IPS-20b (cell line): ENCODE data around the gene LGALS7B.
"Not testable (repeated sequence)": the region's sequence is repeated elsewhere in the genome, so short reads cannot be mapped to it uniquely, and the experiment has no call there.

Experiments
- H3K27ac ChIP-seq: one replicate; pipeline ENCODE4 v1.5.1; 2013; ENCODE audit warnings: low read length
- H3K27me3 ChIP-seq: 2 replicates; pipeline ENCODE4 v1.6.1; 2013; ENCODE audit warnings: mild to moderate bottlenecking, low read length, inconsistent platforms; ENCODE audit not compliant: insufficient read depth
- H3K36me3 ChIP-seq: 2 replicates; pipeline ENCODE4 v1.6.1; 2013; ENCODE audit warnings: low read depth, mild to moderate bottlenecking, inconsistent platforms, low read length, moderate library complexity; ENCODE audit not compliant: insufficient read depth
- H3K4me1 ChIP-seq: 2 replicates; pipeline ENCODE4 v1.6.1; 2013; ENCODE audit warnings: mild to moderate bottlenecking, control low read depth, inconsistent platforms, low read length, moderate library complexity; ENCODE audit not compliant: insufficient read depth
- H3K4me3 ChIP-seq: 2 replicates; pipeline ENCODE4 v1.5.1; 2013; ENCODE audit warnings: mild to moderate bottlenecking, low read length, inconsistent platforms
- H3K9ac ChIP-seq: 2 replicates; pipeline ENCODE4 v1.6.1; 2013; ENCODE audit warnings: low read depth, mild to moderate bottlenecking, inconsistent platforms, low read length, moderate library complexity
- H3K9me3 ChIP-seq: 2 replicates; pipeline ENCODE4 v1.6.1; 2013; ENCODE audit warnings: mild to moderate bottlenecking, low read depth, low read length, inconsistent platforms; ENCODE audit not compliant: insufficient read depth

The LGALS7B gene

DNA sequence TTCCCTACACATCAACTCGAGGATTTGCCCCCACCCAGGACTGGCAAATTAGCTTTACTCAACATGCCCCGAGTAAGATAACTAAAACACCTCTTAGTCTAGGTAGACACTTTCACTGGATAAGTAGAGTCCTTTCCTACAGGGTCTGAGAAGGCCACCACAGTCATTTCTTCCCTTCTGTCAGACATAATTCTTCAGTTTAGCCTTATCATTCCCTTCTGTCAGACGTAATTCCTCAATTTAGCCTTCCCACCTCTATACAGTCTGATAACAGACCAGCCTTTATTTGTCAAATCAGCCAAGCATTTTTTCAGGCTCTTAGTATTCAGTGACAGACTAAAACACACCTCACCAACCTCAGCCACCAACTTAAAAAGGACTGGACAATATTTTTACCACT lies 35.2 kb upstream of the LGALS7B start:
- not testable (repeated sequence) for H3K27me3 ChIP-seq, H3K9ac ChIP-seq, H3K4me3 ChIP-seq, H3K4me1 ChIP-seq, H3K27ac ChIP-seq, H3K9me3 ChIP-seq, H3K36me3 ChIP-seq

DNA sequence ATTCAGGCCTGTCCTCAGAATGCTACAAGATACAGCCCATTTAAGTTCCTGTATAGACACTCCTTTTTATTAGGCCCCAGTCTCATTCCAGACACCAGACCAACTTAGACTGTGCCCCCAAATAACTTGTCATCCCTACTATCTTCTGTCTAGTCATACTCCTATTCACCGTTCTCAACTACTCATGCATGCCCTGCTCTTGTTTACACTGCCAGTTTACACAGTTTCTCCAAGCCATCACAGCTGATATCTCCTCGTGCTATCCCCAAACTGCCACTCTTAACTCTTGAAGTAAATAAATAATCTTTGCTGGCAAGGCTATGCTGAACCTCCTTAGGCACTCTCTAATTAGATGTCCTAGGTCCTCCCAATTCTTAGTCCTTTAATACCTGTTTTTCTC lies 34.8 kb upstream of the LGALS7B start:
- H3K36me3 ChIP-seq, H3K4me1 ChIP-seq, H3K9ac ChIP-seq, H3K27me3 ChIP-seq, H3K9me3 ChIP-seq, H3K27ac ChIP-seq, H3K4me3 ChIP-seq: not testable (repeated sequence)

DNA sequence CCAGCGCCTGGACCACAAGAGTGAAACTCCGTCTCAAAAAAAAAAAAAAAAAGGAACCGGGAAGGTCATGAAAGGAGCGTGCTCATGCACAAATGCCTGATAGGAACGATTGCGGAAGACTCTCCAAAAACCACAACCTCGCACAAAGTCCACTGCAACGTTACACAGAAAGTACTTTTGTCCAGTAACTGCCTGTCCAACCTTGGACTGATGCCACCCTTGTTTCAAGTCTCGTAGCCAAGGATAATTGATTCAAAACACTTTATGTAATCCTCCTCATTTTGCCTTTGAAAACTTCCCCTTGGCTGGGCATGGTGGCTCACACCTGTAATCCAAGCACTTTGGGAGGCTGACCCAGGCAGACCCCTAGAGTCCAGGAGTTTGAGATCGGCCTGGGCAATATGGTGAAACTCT lies 29.4 kb upstream of the LGALS7B start:
- Histone ChIP-seq H3K4me3 (no peak overlapping the region), H3K27ac (no peak overlapping the region), H3K4me1 (no peaks in the 10 kb centered on the region), H3K9me3 (no peaks in the 10 kb centered on the region), H3K27me3 (no peaks in the 10 kb centered on the region), H3K36me3 (no peaks in the 10 kb centered on the region), H3K9ac (no peak overlapping the region)

DNA sequence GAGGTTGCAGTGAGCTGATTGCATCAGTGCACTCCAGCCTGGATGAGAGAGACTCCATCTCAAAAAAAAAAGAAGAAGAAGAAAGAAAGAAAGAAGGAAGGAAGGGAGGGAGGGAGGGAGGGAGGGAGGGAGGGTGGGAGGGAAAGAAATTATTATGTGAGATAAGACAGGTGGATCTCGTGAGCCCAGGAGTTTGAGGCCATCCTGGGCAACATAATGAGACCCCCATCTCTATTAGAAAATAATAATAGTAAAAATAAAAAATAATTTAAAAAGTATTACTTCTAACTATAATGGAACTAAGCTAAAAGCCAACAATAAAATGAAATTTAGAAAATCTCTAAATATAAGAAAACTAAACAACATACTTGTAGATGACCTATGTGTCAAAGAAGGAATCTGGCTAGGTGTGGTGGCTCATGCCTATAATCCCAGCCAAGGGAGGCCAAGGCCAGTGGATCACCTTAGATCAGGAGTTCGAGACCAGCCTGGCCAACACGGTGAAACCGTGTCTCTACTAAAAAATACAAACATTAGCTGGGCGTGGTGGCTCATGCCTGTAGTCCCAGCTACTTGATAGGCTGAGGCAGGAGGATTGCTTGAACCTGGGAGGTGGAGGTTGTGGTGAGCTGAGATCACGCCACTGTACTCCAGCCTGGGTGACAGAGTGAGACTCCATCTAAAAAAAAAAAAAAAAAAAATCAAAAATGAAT lies 28.0 kb upstream of the LGALS7B start:
- H3K27ac ChIP-seq, H3K9me3 ChIP-seq, H3K27me3 ChIP-seq, H3K9ac ChIP-seq, H3K4me3 ChIP-seq, H3K36me3 ChIP-seq, H3K4me1 ChIP-seq: not testable (repeated sequence)

DNA sequence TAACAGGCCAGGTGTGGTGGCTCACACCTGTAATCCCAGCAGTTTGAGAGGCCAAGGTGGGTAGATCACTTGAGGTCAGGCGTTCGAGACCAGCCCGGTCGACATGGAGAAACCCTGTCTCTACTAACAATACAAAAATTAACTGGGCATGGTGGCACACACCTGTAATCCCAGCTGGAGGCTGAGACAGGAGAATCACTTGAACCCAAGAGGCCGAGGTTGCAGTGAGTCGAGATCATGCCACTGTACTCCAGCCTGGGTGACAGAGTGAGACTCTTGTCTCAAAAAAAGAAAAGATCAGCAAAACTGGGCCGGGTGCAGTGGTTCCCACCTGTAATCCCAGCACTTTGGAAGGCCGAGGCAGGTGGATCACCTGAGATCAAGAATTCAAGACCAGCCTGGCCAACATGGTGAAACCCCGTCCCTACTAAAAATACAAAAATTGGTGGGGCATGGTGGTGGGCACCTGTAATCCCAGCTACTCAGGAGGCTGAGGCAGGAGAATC lies 27.1 kb upstream of the LGALS7B start:
- not testable (repeated sequence) for H3K27ac ChIP-seq, H3K36me3 ChIP-seq, H3K4me3 ChIP-seq, H3K9ac ChIP-seq, H3K4me1 ChIP-seq, H3K9me3 ChIP-seq, H3K27me3 ChIP-seq

DNA sequence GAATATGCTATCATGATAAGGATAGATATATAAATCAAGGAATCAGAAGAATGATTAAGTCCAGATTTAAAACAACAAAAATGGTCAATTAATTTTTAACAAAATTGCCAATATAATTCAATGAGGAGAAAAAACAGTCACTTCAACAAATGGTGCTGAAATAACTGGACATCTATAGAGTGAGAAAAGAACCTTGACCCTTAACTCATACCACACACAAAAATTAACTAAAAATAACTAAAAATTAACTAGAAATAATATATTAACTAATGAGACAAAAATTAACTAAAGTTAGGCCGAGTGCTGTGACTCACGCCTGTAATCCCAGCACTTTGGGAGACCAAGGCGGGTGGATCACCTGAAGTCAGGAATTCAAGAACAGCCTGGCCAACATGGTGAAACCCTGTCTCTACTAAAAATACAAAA lies 25.2 kb upstream of the LGALS7B start:
- Histone ChIP-seq H3K4me3 (no peak overlapping the region), H3K9me3 (no peaks in the 10 kb centered on the region), H3K4me1 (no peaks in the 10 kb centered on the region), H3K27ac (no peak overlapping the region), H3K9ac (no peak overlapping the region), H3K36me3 (no peaks in the 10 kb centered on the region), H3K27me3 (no peaks in the 10 kb centered on the region)

DNA sequence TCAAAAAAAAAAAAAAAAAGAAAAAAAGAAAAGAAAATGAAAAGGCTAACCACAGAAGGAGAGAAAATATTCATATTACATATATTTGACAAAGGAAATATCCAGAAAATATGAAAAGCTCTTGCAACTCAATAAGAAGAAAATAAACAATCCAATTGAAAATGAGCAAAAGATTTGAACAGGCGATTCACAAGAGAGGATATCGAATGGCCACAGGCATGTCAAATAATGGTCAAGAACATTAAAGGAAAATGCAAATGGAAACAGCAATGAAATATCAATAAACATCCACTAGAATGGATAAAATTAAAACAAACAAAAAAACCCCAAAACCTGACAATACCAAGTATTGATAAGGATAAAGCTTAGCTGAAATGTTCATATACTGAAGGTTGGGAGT lies 23.8 kb upstream of the LGALS7B start:
- no peaks in the 10 kb centered on the region for H3K9me3 ChIP-seq
- no peak overlapping the region for H3K27ac ChIP-seq
- no peak overlapping the region for H3K4me3 ChIP-seq
- H3K27me3 ChIP-seq, result peaks cover 5% of the 10 kb centered on the region; the same call in 1 of the 2 replicates
- no peaks in the 10 kb centered on the region for H3K36me3 ChIP-seq
- no peaks in the 10 kb centered on the region for H3K4me1 ChIP-seq
- H3K9ac ChIP-seq, result no peak overlapping the region

DNA sequence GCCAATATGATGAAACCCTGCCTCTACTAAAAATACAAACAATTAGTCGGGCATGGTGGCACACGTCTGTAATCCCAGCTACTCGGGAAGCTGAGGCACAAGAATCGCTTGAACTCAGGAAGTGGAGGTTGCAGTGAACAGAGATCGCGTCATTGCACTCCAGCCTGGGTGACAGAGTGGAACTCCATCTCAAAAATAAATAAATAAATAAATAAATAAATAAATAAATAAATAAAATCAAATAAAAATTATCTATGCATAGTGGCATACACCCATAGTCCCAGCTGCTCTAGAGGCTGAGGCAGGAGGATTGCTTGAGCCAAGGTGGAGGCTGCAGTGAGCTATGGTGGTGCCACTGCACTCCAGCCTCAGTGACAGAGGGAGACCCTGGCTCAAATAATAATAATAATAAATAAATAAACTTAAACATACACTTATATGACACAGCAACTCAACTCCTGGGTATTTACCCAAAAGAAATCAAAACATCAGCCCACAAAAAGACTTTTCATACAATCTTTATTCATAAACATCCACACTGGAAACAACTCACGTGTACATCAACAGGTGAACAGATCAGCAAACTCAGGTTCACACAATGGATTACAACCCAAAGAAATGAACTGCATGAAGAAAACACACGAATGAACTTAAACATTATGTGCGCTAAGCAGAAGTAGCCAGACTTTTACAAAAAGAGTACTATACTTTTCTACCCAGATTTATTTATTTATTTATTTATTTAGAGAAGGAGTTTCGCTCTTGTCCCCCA lies 22.5 kb upstream of the LGALS7B start:
- no peak overlapping the region for H3K4me3 ChIP-seq
- H3K36me3 ChIP-seq, result no peaks in the 10 kb centered on the region
- H3K9me3 ChIP-seq, result no peaks in the 10 kb centered on the region
- H3K27ac ChIP-seq, result no peak overlapping the region
- peaks cover 5% of the 10 kb centered on the region; the same call in 1 of the 2 replicates for H3K27me3 ChIP-seq
- H3K9ac ChIP-seq, result no peak overlapping the region
- H3K4me1 ChIP-seq, result no peaks in the 10 kb centered on the region

DNA sequence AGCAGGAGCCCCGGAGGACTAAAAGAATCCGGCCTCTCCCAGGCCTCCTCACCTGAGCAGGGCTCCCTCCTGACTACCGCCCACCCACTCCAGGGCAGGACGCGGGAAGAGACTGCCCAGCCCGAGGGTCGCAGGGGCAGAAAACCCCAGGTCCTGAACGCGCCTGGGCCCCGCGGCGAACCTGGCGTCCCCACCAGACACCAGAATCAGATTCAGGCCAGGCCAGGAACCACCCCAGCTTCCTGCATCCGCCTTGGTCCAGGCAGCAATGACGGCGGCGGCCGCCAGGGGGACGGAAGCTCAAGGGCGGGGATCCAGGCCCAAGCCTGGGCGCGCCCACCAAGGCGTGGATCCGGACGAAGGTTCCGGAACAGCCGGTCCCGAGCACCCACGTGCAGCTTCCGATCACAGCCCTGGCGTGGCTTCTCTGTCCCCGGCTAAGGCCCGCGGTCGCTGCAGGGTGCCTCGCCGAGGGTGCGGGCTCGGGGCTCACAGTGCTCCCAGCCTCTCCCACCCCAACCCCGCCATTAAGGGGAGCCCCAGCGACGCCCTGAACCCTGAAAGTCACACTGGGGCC lies 19.3 kb upstream of the LGALS7B start:
- Histone ChIP-seq H3K27ac (no peak overlapping the region), H3K4me3 (peak overlapping the region; percentile 30; the same call in 1 of the 2 replicates), H3K9ac (0 out of 2 replicates have a peak overlapping the region, but pooled peaks have one; percentile 10), H3K4me1 (no peaks in the 10 kb centered on the region), H3K27me3 (peaks cover 5% of the 10 kb centered on the region; the same call in 1 of the 2 replicates), H3K36me3 (no peaks in the 10 kb centered on the region), H3K9me3 (no peaks in the 10 kb centered on the region)

DNA sequence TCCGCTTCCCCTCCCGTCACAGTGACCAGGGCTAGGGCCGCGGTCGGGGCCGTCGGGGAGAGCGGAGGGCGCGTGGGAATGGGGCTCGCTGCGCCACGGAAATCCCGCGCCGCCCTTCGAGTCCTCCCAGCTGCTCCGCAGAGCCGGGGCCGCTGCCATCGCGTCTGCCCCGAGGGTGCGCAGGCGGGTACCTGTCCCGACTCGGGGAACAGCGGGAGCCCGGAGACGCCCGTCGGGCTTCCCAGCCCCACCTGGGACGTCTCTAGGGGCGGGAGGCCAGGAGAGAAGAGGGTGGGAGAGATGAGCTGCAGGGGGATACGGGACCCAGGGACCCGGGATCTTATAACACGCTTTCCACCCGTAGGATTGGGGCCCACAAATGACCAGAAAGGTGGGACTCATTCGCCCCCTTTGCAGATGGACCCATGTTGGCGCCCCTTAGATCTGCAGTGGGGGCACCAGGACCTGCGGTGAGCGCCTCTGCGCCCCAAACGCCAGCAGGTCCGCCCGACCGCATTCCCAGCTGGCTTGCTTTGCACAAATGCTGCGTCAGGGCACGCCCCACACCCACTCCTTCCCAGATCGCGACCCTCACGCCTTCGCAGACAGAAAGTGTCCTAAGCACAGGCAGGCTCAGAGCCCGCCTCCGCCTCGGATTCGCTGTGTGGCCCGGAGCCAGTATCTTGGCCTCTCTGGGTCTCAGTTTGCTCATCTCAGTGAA lies 18.6 kb upstream of the LGALS7B start:
- H3K4me3 ChIP-seq, result peak overlapping the region; percentile 30; the same call in 1 of the 2 replicates
- not testable (repeated sequence) for H3K27ac ChIP-seq, H3K27me3 ChIP-seq, H3K9ac ChIP-seq, H3K4me1 ChIP-seq, H3K36me3 ChIP-seq, H3K9me3 ChIP-seq

DNA sequence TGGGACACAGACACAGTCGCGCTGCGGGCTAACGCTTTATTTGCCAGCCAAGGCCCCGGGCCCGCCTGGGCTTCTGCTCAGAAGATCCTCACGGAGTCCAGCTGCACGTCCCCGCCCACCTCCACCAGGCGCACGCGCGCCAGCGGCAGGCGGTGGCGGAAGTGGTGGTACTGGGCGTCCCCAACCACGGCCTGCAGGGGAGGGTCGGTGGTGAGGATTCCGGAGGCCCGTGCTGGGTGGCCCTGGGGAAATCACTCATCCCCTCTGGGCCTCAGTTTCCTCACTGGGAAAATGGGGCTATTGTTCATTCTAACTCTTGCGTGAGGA lies 18.1 kb upstream of the LGALS7B start:
- not testable (repeated sequence) for H3K9me3 ChIP-seq, H3K27ac ChIP-seq, H3K4me3 ChIP-seq, H3K27me3 ChIP-seq, H3K36me3 ChIP-seq, H3K4me1 ChIP-seq, H3K9ac ChIP-seq
